ENCODE results near the gene HIPK4. TPM values are rescaled to one million over a fixed set of nuclear protein-coding genes. Genes with fewer than 3 reads are reported as not detected.
A peak's percentile ranks its signal among the peaks of the same experiment; 100 is the strongest.

The HIPK4 gene
- total and polyA plus RNA-seq, 9 of the 15 experiments (the other 6 are each of a cell fraction or from before 2014, with no cell fraction given): 0.06 to 0.09 TPM; not detected in 7

DNA sequence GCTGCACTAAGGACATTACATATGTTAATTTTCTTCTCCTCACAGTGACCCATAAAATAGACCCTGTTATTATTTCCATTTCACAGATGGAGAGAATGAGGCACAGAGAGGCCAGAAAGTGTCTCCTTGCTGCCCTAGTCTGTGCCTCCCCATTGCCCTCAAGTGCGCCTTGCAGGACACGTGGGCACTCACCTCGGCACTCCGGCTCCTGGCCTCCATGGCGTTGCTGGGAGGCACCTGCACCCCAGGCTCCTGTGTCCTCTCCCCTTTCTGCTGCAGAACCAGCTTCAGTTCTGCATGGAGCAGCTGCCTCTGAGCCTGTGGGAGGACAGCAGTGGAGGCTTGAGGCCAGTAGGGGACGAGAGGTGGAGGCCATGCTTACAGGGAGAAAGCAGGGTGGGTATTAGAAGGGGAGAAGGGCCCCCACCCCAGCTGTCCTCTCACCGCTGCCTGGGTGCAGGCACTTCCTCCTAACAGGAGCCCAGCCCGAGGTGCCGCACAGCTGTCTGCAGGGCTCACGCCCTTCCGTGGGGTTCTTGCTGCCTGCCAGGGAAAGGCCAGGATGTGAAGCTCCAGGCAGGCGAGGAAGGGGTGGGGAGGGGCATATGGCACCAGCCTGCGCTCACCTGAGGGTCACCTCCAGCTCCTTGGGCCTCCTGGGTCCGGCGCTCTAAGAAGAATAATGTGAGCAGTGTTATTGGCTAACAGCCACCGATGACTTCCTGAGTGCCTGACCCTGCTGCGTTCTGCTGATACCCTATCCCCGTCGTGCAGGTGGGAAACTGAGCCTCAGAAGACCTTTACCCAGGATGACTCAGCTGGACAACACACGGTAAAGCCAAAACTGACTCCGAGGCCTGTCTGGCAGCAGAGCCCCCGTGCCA lies 18.0 kb upstream of the HIPK4 start (continued):
- TF ChIP-seq, protein P1, sequence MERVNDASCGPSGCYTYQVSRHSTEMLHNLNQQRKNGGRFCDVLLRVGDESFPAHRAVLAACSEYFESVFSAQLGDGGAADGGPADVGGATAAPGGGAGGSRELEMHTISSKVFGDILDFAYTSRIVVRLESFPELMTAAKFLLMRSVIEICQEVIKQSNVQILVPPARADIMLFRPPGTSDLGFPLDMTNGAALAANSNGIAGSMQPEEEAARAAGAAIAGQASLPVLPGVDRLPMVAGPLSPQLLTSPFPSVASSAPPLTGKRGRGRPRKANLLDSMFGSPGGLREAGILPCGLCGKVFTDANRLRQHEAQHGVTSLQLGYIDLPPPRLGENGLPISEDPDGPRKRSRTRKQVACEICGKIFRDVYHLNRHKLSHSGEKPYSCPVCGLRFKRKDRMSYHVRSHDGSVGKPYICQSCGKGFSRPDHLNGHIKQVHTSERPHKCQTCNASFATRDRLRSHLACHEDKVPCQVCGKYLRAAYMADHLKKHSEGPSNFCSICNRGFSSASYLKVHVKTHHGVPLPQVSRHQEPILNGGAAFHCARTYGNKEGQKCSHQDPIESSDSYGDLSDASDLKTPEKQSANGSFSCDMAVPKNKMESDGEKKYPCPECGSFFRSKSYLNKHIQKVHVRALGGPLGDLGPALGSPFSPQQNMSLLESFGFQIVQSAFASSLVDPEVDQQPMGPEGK (CRISPR knock-in tag; IDR thresholded peaks at IDR 0.05; ENCODE audit: borderline replicate concordance): no peak
- TF ChIP-seq BMI1 (IDR thresholded peaks at IDR 0.05; ENCODE audit: low read length) (no peak), HMGN3 (IDR thresholded peaks at IDR 0.05; ENCODE audit: borderline replicate concordance, extremely low read depth, insufficient read length, low read depth, low read length) (peak; percentile 20), ARID2 (IDR thresholded peaks at IDR 0.05) (no peak), TEAD4 (IDR thresholded peaks at IDR 0.05; ENCODE audit: low read length) (peak; percentile 52; the same call in 1 of the 2 replicates), TEAD4 (CRISPR knock-in tag; IDR thresholded peaks at IDR 0.05; ENCODE audit: borderline replicate concordance) (no peak), MEF2D (tag; conservative IDR thresholded peaks at IDR 0.05; ENCODE audit: low read depth) (no peak), THRAP3 (IDR thresholded peaks at IDR 0.05; ENCODE audit: borderline replicate concordance) (no peak), YY1 (IDR thresholded peaks at IDR 0.05; ENCODE audit: borderline replicate concordance in 1 of 3, control insufficient read depth in 1 of 3, extremely low read depth in 1 of 3, insufficient read depth in 3 of 3, insufficient read length in 1 of 3, insufficient replicate concordance in 2 of 3, low read depth in 1 of 3, low read length in 2 of 3) (no peak), ZNF707 (CRISPR knock-in tag; conservative IDR thresholded peaks at IDR 0.05) (no peak), MTA2 (IDR thresholded peaks at IDR 0.05; ENCODE audit: low read depth) (peak; percentile 34; the same call in 1 of the 2 replicates), RBM25 (IDR thresholded peaks at IDR 0.05; ENCODE audit: low read depth, low read length, severe bottlenecking) (peak; percentile 64), SMARCA4 (IDR thresholded peaks at IDR 0.05) (peak; percentile 51; the same call in 1 of the 2 replicates), TFAM (CRISPR knock-in tag; conservative IDR thresholded peaks at IDR 0.05) (no peak), NFE2 (IDR thresholded peaks at IDR 0.05; ENCODE audit: low read depth) (peak; percentile 45; the same call in 1 of the 2 replicates), POLR2AphosphoS2 (IDR thresholded peaks at IDR 0.05; ENCODE audit: low read length) (no peak), TCF3 (CRISPR knock-in tag; IDR thresholded peaks at IDR 0.05) (peak; percentile 63), STAT5B (CRISPR knock-in tag; IDR thresholded peaks at IDR 0.05) (no peak), DDX20 (tag; IDR thresholded peaks at IDR 0.05; ENCODE audit: low read depth) (no peak), SRF (CRISPR knock-in tag; IDR thresholded peaks at IDR 0.05) (no peak)
- TF ChIP-seq, protein P2, sequence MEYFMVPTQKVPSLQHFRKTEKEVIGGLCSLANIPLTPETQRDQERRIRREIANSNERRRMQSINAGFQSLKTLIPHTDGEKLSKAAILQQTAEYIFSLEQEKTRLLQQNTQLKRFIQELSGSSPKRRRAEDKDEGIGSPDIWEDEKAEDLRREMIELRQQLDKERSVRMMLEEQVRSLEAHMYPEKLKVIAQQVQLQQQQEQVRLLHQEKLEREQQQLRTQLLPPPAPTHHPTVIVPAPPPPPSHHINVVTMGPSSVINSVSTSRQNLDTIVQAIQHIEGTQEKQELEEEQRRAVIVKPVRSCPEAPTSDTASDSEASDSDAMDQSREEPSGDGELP (CRISPR knock-in tag; IDR thresholded peaks at IDR 0.05; ENCODE audit: borderline replicate concordance): peak; percentile 49; the same call in 1 of the 2 replicates
- TF ChIP-seq, protein P3, sequence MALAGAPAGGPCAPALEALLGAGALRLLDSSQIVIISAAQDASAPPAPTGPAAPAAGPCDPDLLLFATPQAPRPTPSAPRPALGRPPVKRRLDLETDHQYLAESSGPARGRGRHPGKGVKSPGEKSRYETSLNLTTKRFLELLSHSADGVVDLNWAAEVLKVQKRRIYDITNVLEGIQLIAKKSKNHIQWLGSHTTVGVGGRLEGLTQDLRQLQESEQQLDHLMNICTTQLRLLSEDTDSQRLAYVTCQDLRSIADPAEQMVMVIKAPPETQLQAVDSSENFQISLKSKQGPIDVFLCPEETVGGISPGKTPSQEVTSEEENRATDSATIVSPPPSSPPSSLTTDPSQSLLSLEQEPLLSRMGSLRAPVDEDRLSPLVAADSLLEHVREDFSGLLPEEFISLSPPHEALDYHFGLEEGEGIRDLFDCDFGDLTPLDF (CRISPR knock-in tag; IDR thresholded peaks at IDR 0.05): no peak

All from K562 (cell line).